VCaP (cell line): ENCODE data around the gene VSIR.

Experiments used
- H3K27ac ChIP-seq: fragments of 450-650 bp; 2 replicates; pipeline ENCODE4 v1.5.1; 2017
- TF ChIP-seq, protein P1 (sequence below): fragments of 450-650 bp; conservative IDR thresholded peaks from 2 replicates; pipeline ENCODE4 v1.5.1; 2017; ENCODE audit warnings: mild to moderate bottlenecking, moderate library complexity

Gene VSIR

DNA sequence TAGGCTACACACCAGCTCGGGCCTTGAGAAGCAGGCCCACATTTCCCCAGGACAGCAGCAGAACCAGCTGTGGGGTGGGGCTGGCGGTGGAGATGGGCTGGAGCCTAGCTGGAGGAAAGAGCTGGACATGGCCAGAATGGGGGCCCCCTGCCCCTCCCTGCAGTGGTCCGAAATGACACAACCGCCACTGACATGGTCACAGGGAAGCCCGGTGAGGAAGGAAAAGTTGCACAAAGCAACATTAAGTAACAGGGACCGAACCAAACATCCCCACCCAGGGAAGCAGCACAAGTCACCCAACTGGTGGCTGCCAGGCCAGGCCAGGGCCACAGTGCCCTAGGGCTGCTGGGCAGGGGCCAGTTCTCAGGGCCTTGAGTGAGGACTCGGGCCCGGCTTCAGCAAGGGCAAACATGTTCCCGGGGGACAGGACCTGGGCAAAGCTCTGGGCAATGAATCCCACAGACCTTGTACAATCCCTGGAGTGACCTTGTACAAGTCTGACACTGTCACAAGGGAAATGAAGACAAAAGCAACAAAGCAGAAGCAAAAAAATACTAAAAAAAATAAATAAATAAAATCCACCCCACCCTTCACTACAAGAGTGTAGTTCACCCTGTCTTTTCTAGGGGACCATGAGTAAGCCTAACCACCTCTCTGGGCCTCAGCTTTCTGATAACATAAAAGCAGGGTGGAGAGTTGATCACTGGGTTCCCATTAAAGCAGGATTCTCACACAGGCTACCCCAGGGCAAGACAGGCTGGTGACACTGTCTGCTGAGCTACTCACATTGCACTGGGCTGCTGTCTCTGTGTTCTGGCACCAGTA is 44.7 kb upstream of the VSIR start:
- no peak overlapping the region for H3K27ac ChIP-seq

DNA sequence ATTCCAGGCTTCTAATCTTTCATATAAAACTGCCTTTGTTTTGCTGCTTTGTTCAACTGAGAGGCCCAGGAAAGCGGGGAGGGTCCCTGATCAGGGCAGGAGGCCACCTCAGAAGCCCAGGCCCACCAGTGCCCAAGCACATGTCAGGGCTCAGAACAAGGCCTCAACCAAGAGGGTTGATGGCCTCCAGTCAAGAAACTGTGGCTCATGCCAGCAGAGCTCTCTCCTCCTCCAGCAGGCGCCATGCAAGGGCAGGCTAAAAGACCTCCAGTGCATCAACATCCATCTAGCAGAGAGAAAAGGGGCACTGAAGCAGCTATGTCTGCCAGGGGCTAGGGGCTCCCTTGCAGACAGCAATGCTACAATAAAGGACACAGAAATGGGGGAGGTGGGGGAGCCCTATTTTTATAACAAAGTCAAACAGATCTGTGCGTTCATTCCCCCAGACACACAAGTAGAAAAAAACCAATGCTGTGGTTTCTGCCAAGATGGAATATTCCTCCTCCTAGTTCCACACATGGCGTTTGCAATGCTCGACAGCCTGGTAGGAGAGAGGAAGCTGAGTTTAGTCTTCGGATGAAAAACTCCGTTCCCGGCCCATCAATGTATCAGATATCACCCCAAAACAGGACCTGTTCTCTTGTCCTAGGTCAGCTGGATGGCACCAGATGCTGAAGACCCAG is 43.8 kb upstream of the VSIR start:
- H3K27ac ChIP-seq: no peak overlapping the region
- TF ChIP-seq, protein P1, sequence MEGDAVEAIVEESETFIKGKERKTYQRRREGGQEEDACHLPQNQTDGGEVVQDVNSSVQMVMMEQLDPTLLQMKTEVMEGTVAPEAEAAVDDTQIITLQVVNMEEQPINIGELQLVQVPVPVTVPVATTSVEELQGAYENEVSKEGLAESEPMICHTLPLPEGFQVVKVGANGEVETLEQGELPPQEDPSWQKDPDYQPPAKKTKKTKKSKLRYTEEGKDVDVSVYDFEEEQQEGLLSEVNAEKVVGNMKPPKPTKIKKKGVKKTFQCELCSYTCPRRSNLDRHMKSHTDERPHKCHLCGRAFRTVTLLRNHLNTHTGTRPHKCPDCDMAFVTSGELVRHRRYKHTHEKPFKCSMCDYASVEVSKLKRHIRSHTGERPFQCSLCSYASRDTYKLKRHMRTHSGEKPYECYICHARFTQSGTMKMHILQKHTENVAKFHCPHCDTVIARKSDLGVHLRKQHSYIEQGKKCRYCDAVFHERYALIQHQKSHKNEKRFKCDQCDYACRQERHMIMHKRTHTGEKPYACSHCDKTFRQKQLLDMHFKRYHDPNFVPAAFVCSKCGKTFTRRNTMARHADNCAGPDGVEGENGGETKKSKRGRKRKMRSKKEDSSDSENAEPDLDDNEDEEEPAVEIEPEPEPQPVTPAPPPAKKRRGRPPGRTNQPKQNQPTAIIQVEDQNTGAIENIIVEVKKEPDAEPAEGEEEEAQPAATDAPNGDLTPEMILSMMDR: no peak

More for the DNA sequence above, 44.7 kb upstream of the VSIR start:
- TF ChIP-seq, protein P1: no peak

DNA sequence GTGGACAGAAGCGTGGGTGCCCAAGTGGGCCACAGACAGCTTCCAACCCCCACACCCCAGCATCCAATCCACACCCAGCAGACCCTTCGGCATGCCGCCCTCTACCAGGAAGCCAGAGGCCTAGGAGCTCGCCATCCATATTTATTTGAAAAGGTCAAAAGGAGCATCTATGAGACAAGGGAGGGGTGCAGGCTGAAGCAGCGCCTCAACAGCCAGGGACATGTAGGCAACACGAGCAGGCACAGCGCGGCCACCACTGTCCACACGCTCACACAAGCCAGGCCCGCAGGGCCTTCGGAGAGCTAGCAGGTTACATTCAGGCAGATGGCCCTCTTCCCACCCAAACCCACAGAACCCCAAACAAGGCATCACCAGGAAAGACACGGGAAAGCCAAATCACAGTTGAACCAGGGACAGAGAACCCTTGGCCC is 43.1 kb upstream of the VSIR start:
- H3K27ac ChIP-seq: no peak overlapping the region
- TF ChIP-seq, protein P1: no peak

DNA sequence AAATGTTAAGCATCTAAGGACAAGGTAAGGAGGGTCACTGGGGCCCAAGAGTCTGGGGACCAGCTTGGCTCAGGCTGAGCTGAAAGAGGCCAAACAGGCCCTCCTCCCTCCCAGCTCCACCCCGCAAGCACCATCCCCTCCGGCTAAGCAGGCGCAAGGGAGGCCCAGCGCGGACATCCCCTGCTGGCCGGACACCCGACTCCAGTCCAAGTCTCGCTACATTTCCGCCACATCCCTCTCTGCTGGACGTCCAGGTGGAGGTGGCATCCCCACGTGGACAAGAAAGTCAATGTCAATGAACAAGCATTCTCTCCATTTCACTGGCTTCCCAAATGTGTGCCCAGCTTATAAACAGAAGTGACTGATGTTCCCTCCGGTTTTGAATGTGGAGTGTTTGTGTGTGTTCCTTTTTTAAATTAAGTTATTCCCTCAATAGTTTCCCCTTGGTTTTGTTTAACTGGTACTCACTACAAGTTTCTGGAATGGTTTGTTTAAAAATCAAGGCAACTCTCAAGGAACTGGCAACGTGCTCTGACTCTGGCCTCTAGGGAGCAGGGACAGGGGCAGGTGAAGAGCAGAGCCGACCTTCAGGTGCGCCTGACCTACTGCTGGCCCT is 42.3 kb upstream of the VSIR start:
- no peak overlapping the region for H3K27ac ChIP-seq
- TF ChIP-seq, protein P1: no peak

DNA sequence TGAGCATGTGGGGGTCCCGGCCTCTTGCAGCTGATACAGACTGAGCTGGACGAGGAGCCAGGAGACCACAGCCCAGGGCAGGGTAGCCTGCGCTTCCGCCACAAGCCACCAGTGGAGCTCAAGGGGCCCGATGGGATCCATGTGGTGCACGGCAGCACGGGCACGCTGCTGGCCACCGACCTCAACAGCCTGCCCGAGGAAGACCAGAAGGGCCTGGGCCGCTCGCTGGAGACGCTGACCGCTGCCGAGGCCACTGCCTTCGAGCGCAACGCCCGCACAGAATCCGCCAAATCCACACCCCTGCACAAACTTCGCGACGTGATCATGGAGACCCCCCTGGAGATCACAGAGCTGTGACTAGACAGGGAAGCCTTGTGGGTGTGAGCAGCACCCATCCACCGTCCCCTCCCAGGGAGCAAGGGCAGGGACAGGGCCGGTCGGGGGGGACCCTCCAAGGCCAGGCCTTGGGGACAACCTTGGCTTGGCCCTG is 41.6 kb upstream of the VSIR start:
- TF ChIP-seq, protein P1: no peak
- H3K27ac ChIP-seq: no peak overlapping the region

DNA sequence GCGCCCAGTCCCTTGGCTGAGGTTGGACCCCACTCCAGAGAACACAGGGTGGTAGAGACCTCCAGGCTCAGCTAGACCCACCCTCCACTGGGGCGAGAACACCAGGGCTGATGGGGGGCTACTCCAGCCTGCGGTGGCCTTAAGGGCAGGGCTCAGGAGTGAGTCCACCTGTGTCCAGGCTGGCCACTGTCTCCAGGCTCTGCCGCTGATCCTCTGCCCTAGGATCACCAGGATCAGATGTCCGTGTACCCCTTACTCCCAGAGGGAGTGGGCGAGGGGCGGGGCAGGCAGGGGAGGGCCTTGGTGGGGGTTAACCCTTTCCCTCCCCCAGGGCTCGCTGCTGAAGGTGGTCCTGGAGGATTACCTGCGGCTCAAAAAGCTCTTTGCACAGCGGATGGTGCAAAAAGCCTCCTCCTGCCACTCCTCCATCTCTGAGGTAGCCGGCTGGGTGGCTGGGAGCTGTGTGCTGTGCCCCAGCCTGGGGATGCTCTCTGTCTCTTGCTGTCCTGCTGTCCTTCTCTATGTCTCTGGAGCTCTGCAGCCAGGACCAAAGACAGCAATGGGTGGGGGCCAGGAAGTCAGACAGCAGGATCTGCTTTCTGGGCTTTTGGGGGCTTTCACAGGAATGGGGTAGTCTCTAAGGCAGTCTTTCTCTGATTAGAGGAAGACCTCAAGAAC is 39.7 kb upstream of the VSIR start:
- H3K27ac ChIP-seq: no peak overlapping the region
- TF ChIP-seq, protein P1: no peak
